Measurements from ENCODE around the gene ZFYVE16. TPM values are rescaled to one million over a fixed set of nuclear protein-coding genes. Genes with fewer than 3 reads are reported as not detected.

The ZFYVE16 gene
- total and polyA plus RNA-seq, 10 of the 15 experiments (the other 5 are each of a cell fraction or from before 2014, with no cell fraction given), result 2.9 to 11.2 (median 7.8) TPM

GRCh38 chr5:80479713-80480112 is 71.8 kb downstream of the ZFYVE16 start:
- BruUV-seq (replicated peaks), result no TSS peak
- no peaks in the 10 kb centered on the region for H3K27me3 ChIP-seq (replicated peaks in 1 of 2; ENCODE audit: control insufficient read depth in 2 of 2, insufficient read depth in 2 of 2, low read length in 1 of 2)
- H4K20me1 ChIP-seq (ENCODE audit: control insufficient read depth, insufficient read depth), result no peaks in the 10 kb centered on the region
- TF ChIP-seq BRCA1 (IDR thresholded peaks at IDR 0.05; ENCODE audit: low read depth, low read length) (no peak), ELK1 (IDR thresholded peaks at IDR 0.05; ENCODE audit: low read depth, low read length) (no peak), POLR2AphosphoS2 (IDR thresholded peaks at IDR 0.05; ENCODE audit: low read depth, low read length) (no peak), ZNF384 (IDR thresholded peaks at IDR 0.05; ENCODE audit: borderline replicate concordance, low read depth, low read length) (no peak)
- no peak overlapping the region for H3K4me3 ChIP-seq
- H3K36me3 ChIP-seq (ENCODE audit: control insufficient read depth in 2 of 2, insufficient read depth in 2 of 2, low read length in 1 of 2), result peaks cover 0 to 7% of the 10 kb centered on the region in 2 experiments; a peak in 1 of 4 replicates
- ChIA-PET CTCF (interaction anchor here (0.8 to 5.5 kb wide), 8 partner anchors 13 to 714 kb away, joined by 3 to 116 read pairs (median 8); no protein-coding TSS in a partner anchor), RAD21 (ENCODE audit: unreplicated experiment) (interaction anchor here (3.0 kb wide), 1 partner anchor 193 kb away, joined by 15 read pairs; no protein-coding TSS in a partner anchor), SMC1A (ENCODE audit: uncharacterized antibody, unreplicated experiment) (interaction anchor here (1.1 to 4.0 kb wide), 9 partner anchors 12 to 711 kb away, joined by 3 to 23 read pairs (median 4); no protein-coding TSS in a partner anchor), POLR2A (no interaction called here)
- no peak overlapping the region for H3K27ac ChIP-seq (ENCODE audit: control insufficient read depth, insufficient read depth)
- no peak for ATAC-seq
- H2AFZ ChIP-seq (ENCODE audit: control insufficient read depth, low read depth, low read length), result no peak overlapping the region
- H3K4me1 ChIP-seq (ENCODE audit: control insufficient read depth, insufficient read depth, low read length), result no peaks in the 10 kb centered on the region
- in situ Hi-C loops (cut with MboI) (loop anchor here (5.0 kb wide), 1 partner anchor 193 kb away; no protein-coding TSS in a partner anchor), intact Hi-C loops (cut with micrococcal nuclease; ENCODE audit: unreplicated experiment) (loop anchor here (5.0 to 10.0 kb wide), 3 partner anchors 178 to 718 kb away; no protein-coding TSS in a partner anchor)
- no peaks in the 10 kb centered on the region; the same call in 2 of the 3 replicates for H3K9me3 ChIP-seq (replicated peaks; ENCODE audit: control insufficient read depth, insufficient read depth, low read length)
- DNase-seq (ENCODE audit: low read depth, low spot score), result no peak
- H3K9ac ChIP-seq (ENCODE audit: control insufficient read depth, insufficient read depth, low read length), result no peak overlapping the region
- H3K4me2 ChIP-seq (ENCODE audit: control insufficient read depth, insufficient read depth), result no peak overlapping the region
- H3K79me2 ChIP-seq (ENCODE audit: control insufficient read depth, insufficient read depth, low read length), result no peaks in the 10 kb centered on the region
- FAIRE-seq, result no peak

- in situ Hi-C loops (cut with MboI), result loop anchor here (5.0 kb wide), 1 partner anchor 192 kb away; no protein-coding TSS in a partner anchor
- H3K4me1 ChIP-seq (ENCODE audit: control insufficient read depth, insufficient read depth, low read length), result no peaks in the 10 kb centered on the region
- H3K79me2 ChIP-seq (ENCODE audit: control insufficient read depth, insufficient read depth, low read length), result no peaks in the 10 kb centered on the region
- ChIA-PET SMC1A (ENCODE audit: uncharacterized antibody, unreplicated experiment) (interaction anchor here (0.8 to 4.0 kb wide), 11 partner anchors 13 to 713 kb away, joined by 3 to 23 read pairs (median 4); no protein-coding TSS in a partner anchor), RAD21 (ENCODE audit: unreplicated experiment) (interaction anchor here (1.1 to 3.0 kb wide), 4 partner anchors 176 to 821 kb away, joined by 4 to 15 read pairs (median 6); partner anchors contain the start of gene ZCCHC9), CTCF (interaction anchor here (0.7 to 5.5 kb wide), 11 partner anchors 12 to 714 kb away, joined by 3 to 116 read pairs (median 4); no protein-coding TSS in a partner anchor), POLR2A (interaction anchor here (0.8 to 1.5 kb wide), 2 partner anchors 73 to 174 kb away, joined by 3 to 4 read pairs; partner anchors contain the start of genes DHFR and MSH3)
- no peak overlapping the region for H3K4me2 ChIP-seq (ENCODE audit: control insufficient read depth, insufficient read depth)
- peaks cover 0 to 4% of the 10 kb centered on the region in 2 experiments; a peak in 1 of 4 replicates for H3K36me3 ChIP-seq (ENCODE audit: control insufficient read depth in 2 of 2, insufficient read depth in 2 of 2, low read length in 1 of 2)
- intact Hi-C loops (cut with micrococcal nuclease; ENCODE audit: unreplicated experiment), result loop anchor here (5.0 to 10.0 kb wide), 3 partner anchors 177 to 717 kb away; no protein-coding TSS in a partner anchor
- no peaks in the 10 kb centered on the region for H4K20me1 ChIP-seq (ENCODE audit: control insufficient read depth, insufficient read depth)
- no peak overlapping the region for H3K4me3 ChIP-seq
- no peaks in the 10 kb centered on the region for H3K27me3 ChIP-seq (replicated peaks in 1 of 2; ENCODE audit: control insufficient read depth in 2 of 2, insufficient read depth in 2 of 2, low read length in 1 of 2)
- no TSS peak for BruUV-seq (replicated peaks)
- FAIRE-seq (no peak), ATAC-seq (no peak), DNase-seq (ENCODE audit: low read depth, low spot score) (no peak)
- 63% methylated on average over 2 of the region's 2 CpGs for WGBS (ENCODE audit: insufficient coverage, insufficient replicate concordance, low lambda C conversion rate, missing lambda C conversion rate)
- no peak overlapping the region for H3K27ac ChIP-seq (ENCODE audit: control insufficient read depth, insufficient read depth)
- H3K9ac ChIP-seq (ENCODE audit: control insufficient read depth, insufficient read depth, low read length), result no peak overlapping the region
- no peaks in the 10 kb centered on the region; the same call in 2 of the 3 replicates for H3K9me3 ChIP-seq (replicated peaks; ENCODE audit: control insufficient read depth, insufficient read depth, low read length)
- H2AFZ ChIP-seq (ENCODE audit: control insufficient read depth, low read depth, low read length), result no peak overlapping the region
- TF ChIP-seq WRNIP1 (IDR thresholded peaks at IDR 0.05; ENCODE audit: borderline replicate concordance, low read depth, low read length) (no peak), NFYB (IDR thresholded peaks at IDR 0.05; ENCODE audit: insufficient read depth, low read depth, low read length) (no peak), SMAD5 (IDR thresholded peaks at IDR 0.05; ENCODE audit: low read depth) (no peak), IRF4 (IDR thresholded peaks at IDR 0.05; ENCODE audit: low read depth, low read length) (no peak), CTCF (IDR thresholded peaks at IDR 0.05 in 2 of 3, conservative IDR thresholded peaks at IDR 0.05 in 1 of 3; ENCODE audit: control insufficient read depth in 2 of 3, extremely low read depth in 1 of 3, insufficient read depth in 1 of 3, low read depth in 3 of 3, low read length in 3 of 3) (no peak), SREBF2 (IDR thresholded peaks at IDR 0.05; ENCODE audit: low read length) (no peak), ZNF274 (IDR thresholded peaks at IDR 0.05; ENCODE audit: insufficient read depth, insufficient read length) (no peak), NR2C2 (IDR thresholded peaks at IDR 0.05; ENCODE audit: borderline replicate concordance, control insufficient read depth, insufficient read length, low read depth) (no peak), ZNF384 (IDR thresholded peaks at IDR 0.05; ENCODE audit: borderline replicate concordance, low read depth, low read length) (no peak), CHD2 (IDR thresholded peaks at IDR 0.05; ENCODE audit: borderline replicate concordance, low read depth, low read length) (no peak), MYB (IDR thresholded peaks at IDR 0.05; ENCODE audit: borderline replicate concordance, low read depth, low read length) (no peak)
Observed at GRCh38 chr5:80480354-80480753, 72.5 kb downstream of the ZFYVE16 start.
